ENCODE data around the gene NODAL.

DNA sequence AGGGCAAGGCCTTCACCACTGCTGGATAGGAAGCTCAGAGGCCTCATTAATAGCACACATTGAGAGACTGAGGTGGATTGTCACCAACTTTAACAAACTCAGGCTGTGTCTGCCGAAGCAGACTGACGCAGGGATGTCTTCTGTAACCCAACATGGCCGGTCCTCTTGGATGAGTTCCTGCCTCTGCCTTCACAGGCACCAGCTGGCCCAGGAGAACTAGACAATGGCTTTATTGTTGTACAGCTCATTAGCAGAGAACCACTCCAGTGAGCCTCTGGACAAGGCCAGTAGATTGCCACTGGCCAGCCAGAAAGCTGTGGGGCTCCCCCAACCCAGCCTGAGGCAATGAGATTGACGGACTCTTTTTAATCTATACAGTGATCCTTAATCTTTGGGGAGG, 9.4 kb downstream of the NODAL start:
- TF ChIP-seq, protein P1, sequence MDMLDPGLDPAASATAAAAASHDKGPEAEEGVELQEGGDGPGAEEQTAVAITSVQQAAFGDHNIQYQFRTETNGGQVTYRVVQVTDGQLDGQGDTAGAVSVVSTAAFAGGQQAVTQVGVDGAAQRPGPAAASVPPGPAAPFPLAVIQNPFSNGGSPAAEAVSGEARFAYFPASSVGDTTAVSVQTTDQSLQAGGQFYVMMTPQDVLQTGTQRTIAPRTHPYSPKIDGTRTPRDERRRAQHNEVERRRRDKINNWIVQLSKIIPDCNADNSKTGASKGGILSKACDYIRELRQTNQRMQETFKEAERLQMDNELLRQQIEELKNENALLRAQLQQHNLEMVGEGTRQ (CRISPR knock-in tag; IDR thresholded peaks at IDR 0.05), result no peak
- no peak for TF ChIP-seq TCF7 (CRISPR knock-in tag; IDR thresholded peaks at IDR 0.05; ENCODE audit: low read depth)

All from WTC11 (cell line).